GM08714 (cell line): Measurements from ENCODE around the gene CEACAM7.

Source experiments
- H3K4me3 ChIP-seq: fragments of 200-500 bp; sonication (Bioruptor generic); 2 replicates; pipeline ENCODE4 v1.5.1; 2014; ENCODE audit warnings: mild to moderate bottlenecking, low read length, inconsistent platforms
- ZNF274 ChIP-seq: IDR thresholded peaks from 2 replicates; pipeline ENCODE4 v1.6.1; 2012; ENCODE audit warnings: mild to moderate bottlenecking, low read depth, low read length

The CEACAM7 gene

DNA sequence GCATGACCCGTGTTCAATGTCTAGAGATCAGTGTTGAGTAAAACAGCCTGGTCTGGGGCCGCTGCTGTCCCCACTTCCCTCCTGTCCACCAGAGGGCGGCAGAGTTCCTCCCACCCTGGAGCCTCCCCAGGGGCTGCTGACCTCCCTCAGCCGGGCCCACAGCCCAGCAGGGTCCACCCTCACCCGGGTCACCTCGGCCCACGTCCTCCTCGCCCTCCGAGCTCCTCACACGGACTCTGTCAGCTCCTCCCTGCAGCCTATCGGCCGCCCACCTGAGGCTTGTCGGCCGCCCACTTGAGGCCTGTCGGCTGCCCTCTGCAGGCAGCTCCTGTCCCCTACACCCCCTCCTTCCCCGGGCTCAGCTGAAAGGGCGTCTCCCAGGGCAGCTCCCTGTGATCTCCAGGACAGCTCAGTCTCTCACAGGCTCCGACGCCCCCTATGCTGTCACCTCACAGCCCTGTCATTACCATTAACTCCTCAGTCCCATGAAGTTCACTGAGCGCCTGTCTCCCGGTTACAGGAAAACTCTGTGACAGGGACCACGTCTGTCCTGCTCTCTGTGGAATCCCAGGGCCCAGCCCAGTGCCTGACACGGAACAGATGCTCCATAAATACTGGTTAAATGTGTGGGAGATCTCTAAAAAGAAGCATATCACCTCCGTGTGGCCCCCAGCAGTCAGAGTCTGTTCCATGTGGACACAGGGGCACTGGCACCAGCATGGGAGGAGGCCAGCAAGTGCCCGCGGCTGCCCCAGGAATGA is 18.9 kb upstream of the CEACAM7 start:
- TF ChIP-seq ZNF274, result no peak
- H3K4me3 ChIP-seq, result no peak overlapping the region

DNA sequence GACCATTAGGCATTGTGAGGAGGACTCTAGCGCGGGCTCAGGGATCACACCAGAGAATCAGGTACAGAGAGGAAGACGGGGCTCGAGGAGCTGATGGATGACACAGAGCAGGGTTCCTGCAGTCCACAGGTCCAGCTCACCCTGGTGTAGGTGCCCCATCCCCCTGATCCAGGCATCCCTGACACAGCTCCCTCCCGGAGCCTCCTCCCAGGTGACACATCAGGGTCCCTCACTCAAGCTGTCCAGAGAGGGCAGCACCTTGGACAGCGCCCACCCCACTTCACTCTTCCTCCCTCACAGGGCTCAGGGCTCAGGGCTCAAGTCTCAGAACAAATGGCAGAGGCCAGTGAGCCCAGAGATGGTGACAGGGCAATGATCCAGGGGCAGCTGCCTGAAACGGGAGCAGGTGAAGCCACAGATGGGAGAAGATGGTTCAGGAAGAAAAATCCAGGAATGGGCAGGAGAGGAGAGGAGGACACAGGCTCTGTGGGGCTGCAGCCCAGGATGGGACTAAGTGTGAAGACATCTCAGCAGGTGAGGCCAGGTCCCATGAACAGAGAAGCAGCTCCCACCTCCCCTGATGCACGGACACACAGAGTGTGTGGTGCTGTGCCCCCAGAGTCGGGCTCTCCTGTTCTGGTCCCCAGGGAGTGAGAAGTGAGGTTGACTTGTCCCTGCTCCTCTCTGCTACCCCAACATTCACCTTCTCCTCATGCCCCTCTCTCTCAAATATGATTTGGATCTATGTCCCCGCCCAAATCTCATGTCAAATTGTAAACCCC is 17.5 kb upstream of the CEACAM7 start:
- no peak overlapping the region for H3K4me3 ChIP-seq
- no peak for TF ChIP-seq ZNF274

DNA sequence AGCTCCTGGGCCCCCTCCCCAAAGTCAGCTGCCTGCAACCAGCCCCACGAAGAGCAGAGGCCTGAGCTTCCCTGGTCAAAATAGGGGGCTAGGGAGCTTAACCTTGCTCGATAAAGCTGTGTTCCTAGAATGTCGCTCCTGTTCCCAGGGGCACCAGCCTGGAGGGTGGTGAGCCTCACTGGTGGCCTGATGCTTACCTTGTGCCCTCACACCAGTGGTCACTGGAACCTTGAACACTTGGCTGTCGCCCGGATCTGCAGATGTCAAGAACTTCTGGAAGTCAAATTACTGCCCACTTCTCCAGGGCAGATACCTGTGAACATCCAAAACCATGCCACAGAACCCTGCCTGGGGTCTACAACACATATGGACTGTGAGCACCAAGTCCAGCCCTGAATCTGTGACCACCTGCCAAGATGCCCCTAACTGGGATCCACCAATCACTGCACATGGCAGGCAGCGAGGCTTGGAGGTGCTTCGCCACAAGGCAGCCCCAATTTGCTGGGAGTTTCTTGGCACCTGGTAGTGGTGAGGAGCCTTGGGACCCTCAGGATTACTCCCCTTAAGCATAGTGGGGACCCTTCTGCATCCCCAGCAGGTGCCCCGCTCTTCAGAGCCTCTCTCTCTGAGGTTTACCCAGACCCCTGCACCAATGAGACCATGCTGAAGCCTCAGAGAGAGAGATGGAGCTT is 15.7 kb upstream of the CEACAM7 start:
- TF ChIP-seq ZNF274, result no peak
- H3K4me3 ChIP-seq, result no peak overlapping the region

DNA sequence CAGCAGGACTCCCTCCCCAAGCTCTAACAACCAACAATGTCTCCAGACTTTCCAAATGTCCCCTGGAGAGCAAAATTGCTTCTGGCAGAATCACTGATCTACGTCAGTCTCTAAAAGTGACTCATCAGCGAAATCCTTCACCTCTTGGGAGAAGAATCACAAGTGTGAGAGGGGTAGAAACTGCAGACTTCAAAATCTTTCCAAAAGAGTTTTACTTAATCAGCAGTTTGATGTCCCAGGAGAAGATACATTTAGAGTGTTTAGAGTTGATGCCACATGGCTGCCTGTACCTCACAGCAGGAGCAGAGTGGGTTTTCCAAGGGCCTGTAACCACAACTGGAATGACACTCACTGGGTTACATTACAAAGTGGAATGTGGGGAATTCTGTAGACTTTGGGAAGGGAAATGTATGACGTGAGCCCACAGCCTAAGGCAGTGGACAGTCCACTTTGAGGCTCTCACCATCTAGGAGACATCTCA is 14.1 kb upstream of the CEACAM7 start:
- H3K4me3 ChIP-seq, result no peak overlapping the region
- no peak for TF ChIP-seq ZNF274

DNA sequence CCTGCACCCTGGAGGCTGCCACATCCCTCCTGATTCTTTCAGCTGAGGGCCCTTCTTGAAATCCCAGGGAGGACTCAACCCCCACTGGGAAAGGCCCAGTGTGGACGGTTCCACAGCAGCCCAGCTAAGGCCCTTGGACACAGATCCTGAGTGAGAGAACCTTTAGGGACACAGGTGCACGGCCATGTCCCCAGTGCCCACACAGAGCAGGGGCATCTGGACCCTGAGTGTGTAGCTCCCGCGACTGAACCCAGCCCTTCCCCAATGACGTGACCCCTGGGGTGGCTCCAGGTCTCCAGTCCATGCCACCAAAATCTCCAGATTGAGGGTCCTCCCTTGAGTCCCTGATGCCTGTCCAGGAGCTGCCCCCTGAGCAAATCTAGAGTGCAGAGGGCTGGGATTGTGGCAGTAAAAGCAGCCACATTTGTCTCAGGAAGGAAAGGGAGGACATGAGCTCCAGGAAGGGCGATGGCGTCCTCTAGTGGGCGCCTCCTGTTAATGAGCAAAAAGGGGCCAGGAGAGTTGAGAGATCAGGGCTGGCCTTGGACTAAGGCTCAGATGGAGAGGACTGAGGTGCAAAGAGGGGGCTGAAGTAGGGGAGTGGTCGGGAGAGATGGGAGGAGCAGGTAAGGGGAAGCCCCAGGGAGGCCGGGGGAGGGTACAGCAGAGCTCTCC is 13.5 kb upstream of the CEACAM7 start:
- H3K4me3 ChIP-seq, result no peak overlapping the region
- no peak for TF ChIP-seq ZNF274

DNA sequence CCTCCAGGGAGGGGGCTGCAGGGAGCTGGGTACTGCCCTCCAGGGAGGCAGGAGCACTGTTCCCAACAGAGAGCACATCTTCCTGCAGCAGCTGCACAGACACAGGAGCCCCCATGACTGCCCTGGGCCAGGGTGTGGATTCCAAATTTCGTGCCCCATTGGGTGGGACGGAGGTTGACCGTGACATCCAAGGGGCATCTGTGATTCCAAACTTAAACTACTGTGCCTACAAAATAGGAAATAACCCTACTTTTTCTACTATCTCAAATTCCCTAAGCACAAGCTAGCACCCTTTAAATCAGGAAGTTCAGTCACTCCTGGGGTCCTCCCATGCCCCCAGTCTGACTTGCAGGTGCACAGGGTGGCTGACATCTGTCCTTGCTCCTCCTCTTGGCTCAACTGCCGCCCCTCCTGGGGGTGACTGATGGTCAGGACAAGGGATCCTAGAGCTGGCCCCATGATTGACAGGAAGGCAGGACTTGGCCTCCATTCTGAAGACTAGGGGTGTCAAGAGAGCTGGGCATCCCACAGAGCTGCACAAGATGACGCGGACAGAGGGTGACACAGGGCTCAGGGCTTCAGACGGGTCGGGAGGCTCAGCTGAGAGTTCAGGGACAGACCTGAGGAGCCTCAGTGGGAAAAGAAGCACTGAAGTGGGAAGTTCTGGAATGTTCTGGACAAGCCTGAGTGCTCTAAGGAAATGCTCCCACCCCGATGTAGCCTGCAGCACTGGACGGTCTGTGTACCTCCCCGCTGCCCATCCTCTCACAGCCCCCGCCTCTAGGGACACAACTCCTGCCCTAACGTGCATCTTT is 12.5 kb upstream of the CEACAM7 start:
- TF ChIP-seq ZNF274, result no peak
- H3K4me3 ChIP-seq, result no peak overlapping the region

DNA sequence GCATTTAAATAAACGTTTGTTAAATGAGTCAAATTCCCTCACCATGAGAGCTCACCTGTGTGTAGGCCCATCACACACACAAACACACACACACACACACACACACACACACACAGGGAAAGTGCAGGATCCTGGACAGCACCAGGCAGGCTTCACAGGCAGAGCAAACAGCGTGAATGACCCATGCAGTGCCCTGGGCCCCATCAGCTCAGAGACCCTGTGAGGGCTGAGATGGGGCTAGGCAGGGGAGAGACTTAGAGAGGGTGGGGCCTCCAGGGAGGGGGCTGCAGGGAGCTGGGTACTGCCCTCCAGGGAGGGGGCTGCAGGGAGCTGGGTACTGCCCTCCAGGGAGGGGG is 11.9 kb upstream of the CEACAM7 start:
- H3K4me3 ChIP-seq, result no peak overlapping the region
- TF ChIP-seq ZNF274, result no peak

DNA sequence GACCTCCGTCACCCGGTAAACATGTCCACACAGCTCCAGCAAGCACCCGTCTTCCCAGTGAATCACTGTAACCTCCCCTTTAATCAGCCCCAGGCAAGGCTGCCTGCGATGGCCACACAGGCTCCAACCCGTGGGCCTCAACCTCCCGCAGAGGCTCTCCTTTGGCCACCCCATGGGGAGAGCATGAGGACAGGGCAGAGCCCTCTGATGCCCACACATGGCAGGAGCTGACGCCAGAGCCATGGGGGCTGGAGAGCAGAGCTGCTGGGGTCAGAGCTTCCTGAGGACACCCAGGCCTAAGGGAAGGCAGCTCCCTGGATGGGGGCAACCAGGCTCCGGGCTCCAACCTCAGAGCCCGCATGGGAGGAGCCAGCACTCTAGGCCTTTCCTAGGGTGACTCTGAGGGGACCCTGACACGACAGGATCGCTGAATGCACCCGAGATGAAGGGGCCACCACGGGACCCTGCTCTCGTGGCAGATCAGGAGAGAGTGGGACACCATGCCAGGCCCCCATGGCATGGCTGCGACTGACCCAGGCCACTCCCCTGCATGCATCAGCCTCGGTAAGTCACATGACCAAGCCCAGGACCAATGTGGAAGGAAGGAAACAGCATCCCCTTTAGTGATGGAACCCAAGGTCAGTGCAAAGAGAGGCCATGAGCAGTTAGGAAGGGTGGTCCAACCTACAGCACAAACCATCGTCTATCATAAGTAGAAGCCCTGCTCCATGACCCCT is 11.3 kb upstream of the CEACAM7 start:
- no peak for TF ChIP-seq ZNF274
- H3K4me3 ChIP-seq, result no peak overlapping the region

DNA sequence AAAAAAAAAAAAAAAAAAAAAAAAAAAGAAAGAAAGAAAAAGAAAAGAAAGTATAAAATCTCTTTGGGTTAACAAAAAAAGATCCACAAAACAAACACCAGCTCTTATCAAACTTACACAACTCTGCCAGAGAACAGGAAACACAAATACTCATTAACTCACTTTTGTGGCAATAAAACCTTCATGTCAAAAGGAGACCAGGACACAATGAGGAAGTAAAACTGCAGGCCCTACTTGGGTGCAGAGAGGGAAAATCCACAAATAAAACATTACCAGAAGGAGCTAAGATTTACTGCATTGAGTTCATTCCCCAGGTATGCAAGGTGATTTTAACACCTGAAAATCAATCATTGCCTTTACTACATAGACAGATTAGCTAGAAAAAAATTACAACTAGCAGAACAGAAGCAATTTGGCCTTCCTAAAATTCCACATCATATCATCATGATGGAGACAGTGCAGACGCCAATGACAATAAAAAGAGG is 10.7 kb upstream of the CEACAM7 start:
- TF ChIP-seq ZNF274, result no peak

DNA sequence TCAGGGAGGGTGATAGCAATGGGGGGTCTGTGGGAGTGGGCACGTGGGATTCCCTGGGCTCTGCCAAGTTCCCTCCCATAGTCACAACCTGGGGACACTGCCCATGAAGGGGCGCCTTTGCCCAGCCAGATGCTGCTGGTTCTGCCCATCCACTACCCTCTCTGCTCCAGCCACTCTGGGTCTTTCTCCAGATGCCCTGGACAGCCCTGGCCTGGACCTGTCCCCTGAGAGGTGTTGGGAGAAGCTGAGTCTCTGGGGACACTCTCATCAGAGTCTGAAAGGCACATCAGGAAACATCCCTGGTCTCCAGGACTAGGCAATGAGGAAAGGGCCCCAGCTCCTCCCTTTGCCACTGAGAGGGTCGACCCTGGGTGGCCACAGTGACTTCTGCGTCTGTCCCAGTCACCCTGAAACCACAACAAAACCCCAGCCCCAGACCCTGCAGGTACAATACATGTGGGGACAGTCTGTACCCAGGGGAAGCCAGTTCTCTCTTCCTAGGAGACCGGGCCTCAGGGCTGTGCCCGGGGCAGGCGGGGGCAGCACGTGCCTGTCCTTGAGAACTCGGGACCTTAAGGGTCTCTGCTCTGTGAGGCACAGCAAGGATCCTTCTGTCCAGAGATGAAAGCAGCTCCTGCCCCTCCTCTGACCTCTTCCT is 9.3 kb upstream of the CEACAM7 start:
- no peak for TF ChIP-seq ZNF274
- no peak overlapping the region for H3K4me3 ChIP-seq

More for the DNA sequence above, 10.7 kb upstream of the CEACAM7 start:
- no peak overlapping the region for H3K4me3 ChIP-seq

DNA sequence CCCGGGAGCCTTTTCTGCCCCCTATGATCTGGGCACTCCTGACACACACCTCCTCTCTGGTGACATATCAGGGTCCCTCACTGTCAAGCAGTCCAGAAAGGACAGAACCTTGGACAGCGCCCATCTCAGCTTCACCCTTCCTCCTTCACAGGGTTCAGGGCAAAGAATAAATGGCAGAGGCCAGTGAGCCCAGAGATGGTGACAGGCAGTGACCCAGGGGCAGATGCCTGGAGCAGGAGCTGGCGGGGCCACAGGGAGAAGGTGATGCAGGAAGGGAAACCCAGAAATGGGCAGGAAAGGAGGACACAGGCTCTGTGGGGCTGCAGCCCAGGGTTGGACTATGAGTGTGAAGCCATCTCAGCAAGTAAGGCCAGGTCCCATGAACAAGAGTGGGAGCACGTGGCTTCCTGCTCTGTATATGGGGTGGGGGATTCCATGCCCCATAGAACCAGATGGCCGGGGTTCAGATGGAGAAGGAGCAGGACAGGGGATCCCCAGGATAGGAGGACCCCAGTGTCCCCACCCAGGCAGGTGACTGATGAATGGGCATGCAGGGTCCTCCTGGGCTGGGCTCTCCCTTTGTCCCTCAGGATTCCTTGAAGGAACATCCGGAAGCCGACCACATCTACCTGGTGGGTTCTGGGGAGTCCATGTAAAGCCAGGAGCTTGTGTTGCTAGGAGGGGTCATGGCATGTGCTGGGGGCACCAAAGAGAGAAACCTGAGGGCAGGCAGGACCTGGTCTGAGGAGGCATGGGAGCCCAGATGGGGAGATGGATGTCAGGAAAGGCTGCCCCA is 8.5 kb upstream of the CEACAM7 start:
- TF ChIP-seq ZNF274, result no peak

More for the DNA sequence above, 8.5 kb upstream of the CEACAM7 start:
- no peak overlapping the region for H3K4me3 ChIP-seq
